Measurements from ENCODE around the gene EPO. TPM values are rescaled to one million over a fixed set of nuclear protein-coding genes. Genes with fewer than 3 reads are reported as not detected.

Gene EPO
- total and polyA plus RNA-seq, 2 donors (not counting 1 experiment from before 2014, with no cell fraction given) = 0.10 TPM; not detected in 1

DNA sequence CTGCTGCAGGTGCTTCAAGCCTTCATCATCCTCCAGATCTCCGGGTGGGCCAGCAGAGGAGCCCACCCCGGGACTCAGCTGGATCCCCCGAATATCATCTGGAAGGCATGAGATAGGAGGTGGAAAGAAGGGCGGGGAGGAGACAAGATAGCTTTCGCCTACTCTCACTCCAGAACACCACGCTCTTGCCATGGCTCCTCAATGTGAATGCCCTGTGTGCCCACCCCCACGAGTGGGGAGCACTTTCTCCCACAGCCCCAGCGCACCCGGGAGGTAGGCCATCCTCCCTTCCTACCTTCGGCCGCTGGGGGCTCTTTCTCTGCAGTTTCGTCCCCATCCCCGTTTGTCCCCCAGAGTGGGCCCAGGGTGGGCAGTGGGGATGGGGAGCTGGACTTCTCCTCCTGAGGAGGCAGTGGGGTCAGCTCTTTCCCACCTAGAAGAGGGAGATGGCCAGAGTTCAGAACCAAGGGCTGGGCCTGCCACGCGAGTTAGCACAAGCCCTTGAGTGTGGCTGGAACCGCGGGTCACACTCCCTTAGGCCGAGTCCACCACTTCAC, 35.1 kb upstream of the EPO start:
- Histone ChIP-seq H3K4me1 (ENCODE audit: control insufficient read depth in 2 of 2, insufficient read depth in 2 of 2, low read length in 2 of 2) (peaks cover 11 to 13% of the 10 kb centered on the region in 2 donors), H3K27me3 (replicated peaks in 1 of 4; ENCODE audit: control extremely low read depth in 1 of 4, control insufficient read depth in 3 of 4, insufficient read depth in 4 of 4, low read length in 3 of 4) (no peaks in the 10 kb centered on the region), H3K4me2 (replicated peaks; ENCODE audit: low read depth, low read length, poor library complexity, severe bottlenecking) (no peak overlapping the region), H2AFZ (ENCODE audit: insufficient read depth, low read depth, low read length, poor library complexity, severe bottlenecking) (no peak overlapping the region), H3K9me3 (ENCODE audit: control extremely low read depth in 1 of 3, control insufficient read depth in 2 of 3, insufficient read depth in 1 of 3, low read length in 2 of 3) (no peaks in the 10 kb centered on the region), H4K20me1 (ENCODE audit: control insufficient read depth, insufficient read depth, low read length, poor library complexity, severe bottlenecking) (peaks cover 79% of the 10 kb centered on the region), H3K4me3 (ENCODE audit: control extremely low read depth in 1 of 5, extremely low read depth in 1 of 5, insufficient read depth in 1 of 5, low read depth in 2 of 5, low read length in 4 of 5) (no peak overlapping the region), H3K9ac (ENCODE audit: low read length) (no peak overlapping the region), H3K36me3 (replicated peaks in 1 of 2; ENCODE audit: control extremely low read depth in 1 of 2, control insufficient read depth in 1 of 2, extremely low read depth in 1 of 2, insufficient read depth in 2 of 2, low read length in 1 of 2) (peaks cover 0 to 85% of the 10 kb centered on the region in 2 experiments), H3K27ac (ENCODE audit: low read length in 2 of 2) (no peak overlapping the region), H3K79me2 (ENCODE audit: control insufficient read depth, insufficient read depth, low read length) (peaks cover 36% of the 10 kb centered on the region)
- 95% methylated on average over 11 of the region's 18 CpGs for WGBS (ENCODE audit: insufficient coverage)
- H3K9me3 Mint-ChIP-seq (ENCODE audit: insufficient read depth) = no peaks in the 10 kb centered on the region
- no peak for TF ChIP-seq EZH2 (IDR thresholded peaks at IDR 0.05; ENCODE audit: borderline replicate concordance, insufficient read depth, low read depth, low read length, poor library complexity, severe bottlenecking)
- TF ChIP-seq, protein P1, sequence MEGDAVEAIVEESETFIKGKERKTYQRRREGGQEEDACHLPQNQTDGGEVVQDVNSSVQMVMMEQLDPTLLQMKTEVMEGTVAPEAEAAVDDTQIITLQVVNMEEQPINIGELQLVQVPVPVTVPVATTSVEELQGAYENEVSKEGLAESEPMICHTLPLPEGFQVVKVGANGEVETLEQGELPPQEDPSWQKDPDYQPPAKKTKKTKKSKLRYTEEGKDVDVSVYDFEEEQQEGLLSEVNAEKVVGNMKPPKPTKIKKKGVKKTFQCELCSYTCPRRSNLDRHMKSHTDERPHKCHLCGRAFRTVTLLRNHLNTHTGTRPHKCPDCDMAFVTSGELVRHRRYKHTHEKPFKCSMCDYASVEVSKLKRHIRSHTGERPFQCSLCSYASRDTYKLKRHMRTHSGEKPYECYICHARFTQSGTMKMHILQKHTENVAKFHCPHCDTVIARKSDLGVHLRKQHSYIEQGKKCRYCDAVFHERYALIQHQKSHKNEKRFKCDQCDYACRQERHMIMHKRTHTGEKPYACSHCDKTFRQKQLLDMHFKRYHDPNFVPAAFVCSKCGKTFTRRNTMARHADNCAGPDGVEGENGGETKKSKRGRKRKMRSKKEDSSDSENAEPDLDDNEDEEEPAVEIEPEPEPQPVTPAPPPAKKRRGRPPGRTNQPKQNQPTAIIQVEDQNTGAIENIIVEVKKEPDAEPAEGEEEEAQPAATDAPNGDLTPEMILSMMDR (IDR thresholded peaks at IDR 0.05) = no peak
- H3K4me1 Mint-ChIP-seq = peaks cover 17% of the 10 kb centered on the region
- no peak overlapping the region for H3K27ac Mint-ChIP-seq
- ChIA-PET POLR2A (interaction anchor here (0.5 to 0.7 kb wide), 2 partner anchors 51 to 94 kb away, joined by 4 to 7 read pairs; no protein-coding TSS in a partner anchor), CTCF (interaction anchor here (0.9 kb wide), 1 partner anchor 73 kb away, joined by 3 read pairs; the partner anchor contains the start of gene MOSPD3)
- no peak for ATAC-seq (ENCODE audit: low read depth)
- no peak for DNase-seq
- intact Hi-C loops (cut with micrococcal nuclease) = no loop called here
- H3K4me3 Mint-ChIP-seq = no peak overlapping the region
- H3K27me3 Mint-ChIP-seq = no peaks in the 10 kb centered on the region

DNA sequence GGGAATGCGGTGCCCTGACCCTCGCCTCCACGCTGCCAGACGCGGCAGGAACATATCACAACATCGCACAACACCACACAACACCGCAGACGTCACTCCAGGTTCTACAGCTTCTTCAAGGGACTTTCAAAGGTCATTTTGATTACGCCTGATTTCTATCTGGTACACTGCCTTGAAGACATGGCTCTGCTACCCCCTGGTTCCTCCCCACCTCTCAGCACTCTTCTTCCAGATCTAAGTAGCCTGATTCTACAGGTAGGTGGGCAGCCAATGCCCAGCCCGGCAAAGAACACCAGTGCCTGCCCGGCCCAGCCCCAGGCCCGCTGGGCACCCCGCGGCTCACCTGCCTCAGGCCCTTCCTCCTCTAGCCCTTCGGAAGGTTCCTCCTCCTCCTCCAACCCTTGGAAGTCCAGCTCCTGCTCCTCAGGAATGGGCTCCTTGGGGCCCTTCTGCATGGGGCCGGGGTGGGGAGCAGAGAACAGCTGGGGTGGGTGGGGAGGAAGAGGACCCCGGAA, 34.6 kb upstream of the EPO start:
- no peak overlapping the region for H3K27ac Mint-ChIP-seq
- no peaks in the 10 kb centered on the region for H3K9me3 ChIP-seq (ENCODE audit: control extremely low read depth in 1 of 3, control insufficient read depth in 2 of 3, insufficient read depth in 1 of 3, low read length in 2 of 3)
- peaks cover 16% of the 10 kb centered on the region for H3K4me1 Mint-ChIP-seq
- intact Hi-C loops (cut with micrococcal nuclease) = no loop called here
- no peak overlapping the region for H3K27ac ChIP-seq (ENCODE audit: low read length in 2 of 2)
- H3K9me3 Mint-ChIP-seq (ENCODE audit: insufficient read depth) = no peaks in the 10 kb centered on the region
- ATAC-seq (ENCODE audit: low read depth) (no peak), DNase-seq (no peak)
- peaks cover 41% of the 10 kb centered on the region for H3K79me2 ChIP-seq (ENCODE audit: control insufficient read depth, insufficient read depth, low read length)
- no peak overlapping the region for H3K4me3 ChIP-seq (ENCODE audit: control extremely low read depth in 1 of 5, extremely low read depth in 1 of 5, insufficient read depth in 1 of 5, low read depth in 2 of 5, low read length in 4 of 5)
- H4K20me1 ChIP-seq (ENCODE audit: control insufficient read depth, insufficient read depth, low read length, poor library complexity, severe bottlenecking) = peaks cover 80% of the 10 kb centered on the region
- H3K9ac ChIP-seq (ENCODE audit: low read length) = no peak overlapping the region
- no peak overlapping the region for H3K4me3 Mint-ChIP-seq
- H3K4me2 ChIP-seq (replicated peaks; ENCODE audit: low read depth, low read length, poor library complexity, severe bottlenecking) = no peak overlapping the region
- TF ChIP-seq EZH2 (IDR thresholded peaks at IDR 0.05; ENCODE audit: borderline replicate concordance, insufficient read depth, low read depth, low read length, poor library complexity, severe bottlenecking) = no peak
- TF ChIP-seq, protein P1 (IDR thresholded peaks at IDR 0.05) = no peak
- POLR2A ChIA-PET = interaction anchor here (0.5 to 0.7 kb wide), 2 partner anchors 52 to 95 kb away, joined by 4 to 7 read pairs; no protein-coding TSS in a partner anchor
- 87% methylated on average over 14 of the region's 17 CpGs for WGBS (ENCODE audit: insufficient coverage)
- H3K36me3 ChIP-seq (replicated peaks in 1 of 2; ENCODE audit: control extremely low read depth in 1 of 2, control insufficient read depth in 1 of 2, extremely low read depth in 1 of 2, insufficient read depth in 2 of 2, low read length in 1 of 2) = peaks cover 0 to 82% of the 10 kb centered on the region in 2 experiments
- CTCF ChIA-PET = interaction anchor here (0.9 kb wide), 1 partner anchor 73 kb away, joined by 3 read pairs; the partner anchor contains the start of gene MOSPD3
- H3K4me1 ChIP-seq (ENCODE audit: control insufficient read depth in 2 of 2, insufficient read depth in 2 of 2, low read length in 2 of 2) = peaks cover 12 to 13% of the 10 kb centered on the region in 2 donors
- no peaks in the 10 kb centered on the region for H3K27me3 Mint-ChIP-seq
- H2AFZ ChIP-seq (ENCODE audit: insufficient read depth, low read depth, low read length, poor library complexity, severe bottlenecking) = no peak overlapping the region
- H3K27me3 ChIP-seq (replicated peaks in 1 of 4; ENCODE audit: control extremely low read depth in 1 of 4, control insufficient read depth in 3 of 4, insufficient read depth in 4 of 4, low read length in 3 of 4) = no peaks in the 10 kb centered on the region
